NCI-H2171 (cell line): ENCODE results near the gene ACOX3.

Source experiments
- DNase-seq: peaks from one replicate; lab custom pipeline; 2025; lab: John Stamatoyannopoulos, UW

ACOX3 gene

GRCh38 chr4:8319731-8320385 is 120.7 kb downstream of the ACOX3 start:
- no peak for DNase-seq

GRCh38 chr4:8319061-8319460 is 121.5 kb downstream of the ACOX3 start:
- no peak for DNase-seq

- DNase-seq: no peak
Measured at GRCh38 chr4:8318509-8318908, 122.0 kb downstream of the ACOX3 start.

GRCh38 chr4:8317474-8317873 is 123.0 kb downstream of the ACOX3 start:
- no peak for DNase-seq

- no peak for DNase-seq
Measured at GRCh38 chr4:8316911-8317351, 123.6 kb downstream of the ACOX3 start.
